HepG2 (cell line): Measurements from ENCODE around the gene DPT. TPM values are rescaled to one million over a fixed set of nuclear protein-coding genes. Genes with fewer than 3 reads are reported as not detected.
A peak's percentile ranks its signal among the peaks of the same experiment; 100 is the strongest.

Source experiments
- AKAP8 ChIP-seq: sonication (generic); formaldehyde crosslinking; IDR thresholded peaks from 2 replicates; pipeline ENCODE4 v1.5.1; 2020; ENCODE audit warnings: mild to moderate bottlenecking, missing genetic modification reagents
- FOSL1 ChIP-seq: sonication (generic); formaldehyde crosslinking; IDR thresholded peaks from 2 replicates; pipeline ENCODE4 v1.9.0; 2021; ENCODE audit warnings: missing genetic modification reagents, borderline replicate concordance
- GTF2F1 ChIP-seq: fragments of 150-350 bp; IDR thresholded peaks from 2 replicates; pipeline ENCODE4 v1.6.1; 2014; ENCODE audit warnings: low read length
- HINFP ChIP-seq: sonication (generic); formaldehyde crosslinking; IDR thresholded peaks from 2 replicates; pipeline ENCODE4 v1.4.0; 2020; ENCODE audit warnings: low read depth, mild to moderate bottlenecking, missing genetic modification reagents
- MED1 ChIP-seq: sonication (generic); formaldehyde crosslinking; IDR thresholded peaks from 2 replicates; pipeline ENCODE4 v1.4.0; 2020; ENCODE audit warnings: missing genetic modification reagents
- MXD4 ChIP-seq: IDR thresholded peaks from 2 replicates; pipeline ENCODE4 v1.6.1; 2016; ENCODE audit warnings: mild to moderate bottlenecking, missing biosample characterization, missing genetic modification reagents
- NR2C2 ChIP-seq: sonication (generic); formaldehyde crosslinking; IDR thresholded peaks from 2 replicates; pipeline ENCODE4 v1.4.0; 2020; ENCODE audit warnings: missing genetic modification reagents, mild to moderate bottlenecking, moderate library complexity, borderline replicate concordance
- SP140L ChIP-seq: sonication (generic); formaldehyde crosslinking; IDR thresholded peaks from 2 replicates; pipeline ENCODE4 v1.4.0; 2020; ENCODE audit warnings: missing genetic modification reagents, borderline replicate concordance
- TCF7 ChIP-seq: sonication (generic); IDR thresholded peaks from 2 replicates; pipeline ENCODE4 v1.6.1; 2016; ENCODE audit warnings: antibody characterized with exemption, low read depth
- ZBTB26 ChIP-seq: IDR thresholded peaks from 2 replicates; pipeline ENCODE4 v1.6.1; 2016; ENCODE audit warnings: missing compliant biosample characterization, missing genetic modification reagents, borderline replicate concordance
- ZNF17 ChIP-seq: sonication (generic); formaldehyde crosslinking; IDR thresholded peaks from 2 replicates; pipeline ENCODE4 v1.5.0; 2020; ENCODE audit warnings: mild to moderate bottlenecking, missing genetic modification reagents
- ZNF18 ChIP-seq: sonication (generic); formaldehyde crosslinking; IDR thresholded peaks from 2 replicates; pipeline ENCODE4 v1.8.0; 2022; ENCODE audit warnings: mild to moderate bottlenecking, missing genetic modification reagents; ENCODE audit not compliant: insufficient replicate concordance
- ZNF280B ChIP-seq: sonication (generic); formaldehyde crosslinking; IDR thresholded peaks from 2 replicates; pipeline ENCODE4 v1.5.0; 2020; ENCODE audit warnings: missing genetic modification reagents, mild to moderate bottlenecking, borderline replicate concordance
- ZNF446 ChIP-seq: sonication (generic); formaldehyde crosslinking; IDR thresholded peaks from 2 replicates; pipeline ENCODE4 v1.5.0; 2020; ENCODE audit warnings: mild to moderate bottlenecking, missing genetic modification reagents
- ZNF570 ChIP-seq: sonication (generic); formaldehyde crosslinking; IDR thresholded peaks from 2 replicates; pipeline ENCODE4 v1.4.0; 2020; ENCODE audit warnings: mild to moderate bottlenecking, missing genetic modification reagents, borderline replicate concordance
- ZNF704 ChIP-seq: sonication (generic); formaldehyde crosslinking; IDR thresholded peaks from 2 replicates; pipeline ENCODE4 v1.8.1; 2023; ENCODE audit warnings: mild to moderate bottlenecking, inconsistent platforms, moderate library complexity, missing genetic modification reagents, borderline replicate concordance
- ZNF816 ChIP-seq: sonication (generic); formaldehyde crosslinking; IDR thresholded peaks from 2 replicates; pipeline ENCODE4 v1.8.0; 2022; ENCODE audit warnings: missing genetic modification reagents, mild to moderate bottlenecking, borderline replicate concordance
- ZSCAN20 ChIP-seq: sonication (generic); formaldehyde crosslinking; IDR thresholded peaks from 2 replicates; pipeline ENCODE4 v1.4.0; 2020; ENCODE audit warnings: missing genetic modification reagents, mild to moderate bottlenecking, borderline replicate concordance
- polyA plus RNA-seq, 8 experiments: library from polyadenylated mRNA; depleted of rRNA in 3 of 8; stranded (reverse) in 7 of 8; unstranded in 1 of 8; fragments of >200 nt; fragmentation: Illumina TruSeq in 4 of 8; extraction: Trizol in 4 of 8; gene quantifications; 2 replicates each; pipeline versions ENCODE4 v1.2.1 to v1.2.3, GENCODE V29; 2011 to 2016; ENCODE audit warnings: low read depth in 4 of 8, missing spikeins in 1 of 8, mixed read lengths in 1 of 8; ENCODE audit not compliant: insufficient read depth in 1 of 8
- total RNA-seq, 5 experiments: library from RNA; depleted of rRNA; stranded (reverse); fragments of >200 nt; fragmentation: Illumina TruSeq; extraction: Trizol; gene quantifications; 2 replicates each; pipeline ENCODE4 v1.2.3, GENCODE V29; 2016; ENCODE audit warnings: low read depth in 1 of 5

Gene DPT
- total and polyA plus RNA-seq, 2 of the 13 experiments (the other 11 are each of a cell fraction or from before 2014, with no cell fraction given): 0.04 TPM; not detected in 1

GRCh38 chr1:168693197-168693871 is 35.7 kb downstream of the DPT start (continued):
- no peak for TF ChIP-seq ZNF17 (CRISPR knock-in tag)
- no peak for TF ChIP-seq ZNF816 (CRISPR knock-in tag)
- no peak for TF ChIP-seq MXD4 (CRISPR knock-in tag)
- TF ChIP-seq ZNF704 (CRISPR knock-in tag): no peak
- TF ChIP-seq ZNF570: no peak
- TF ChIP-seq NR2C2: no peak
- peak; percentile 92 for TF ChIP-seq TCF7
- TF ChIP-seq ZNF446 (CRISPR knock-in tag): no peak
- no peak for TF ChIP-seq FOSL1 (CRISPR knock-in tag)
- peak; percentile 92 for TF ChIP-seq MED1
- no peak for TF ChIP-seq HINFP
- TF ChIP-seq SP140L: no peak
- TF ChIP-seq ZNF18 (CRISPR knock-in tag): no peak
- TF ChIP-seq ZSCAN20 (CRISPR knock-in tag): no peak
- no peak for TF ChIP-seq ZBTB26 (CRISPR knock-in tag)
- TF ChIP-seq GTF2F1: no peak
- TF ChIP-seq AKAP8 (CRISPR knock-in tag): no peak
- no peak for TF ChIP-seq ZNF280B (CRISPR knock-in tag)
